NCI-H748 (cell line): Measurements from ENCODE around the gene SERPINA12.
A peak's percentile ranks its signal among the peaks of the same experiment; 100 is the strongest.

Source experiments
- DNase-seq: peaks from one replicate; lab custom pipeline; 2025; ENCODE audit not compliant: unreplicated experiment; lab: John Stamatoyannopoulos, UW

SERPINA12 gene

GRCh38 chr14:94509356-94509755, at the start of gene SERPINA12:
Gene SERPINA12, minus strand, starts transcription at chr14:94509469. Its CDS starts 11,072 bp downstream, at chr14:94498397.
- DNase-seq = no peak

GRCh38 chr14:94558842-94559241, 49.6 kb upstream of the SERPINA12 start:
- no peak for DNase-seq

- DNase-seq = no peak
These were observed 48.1 kb upstream of the SERPINA12 start for GRCh38 chr14:94557327-94557726.

- DNase-seq = no peak
These were observed 46.7 kb upstream of the SERPINA12 start for GRCh38 chr14:94555991-94556390.

- DNase-seq = no peak
These were observed 40.8 kb upstream of the SERPINA12 start for GRCh38 chr14:94550041-94550440.

GRCh38 chr14:94548999-94549985, 40.0 kb upstream of the SERPINA12 start:
- peak; percentile 67 for DNase-seq

GRCh38 chr14:94548131-94548998, 39.1 kb upstream of the SERPINA12 start:
- DNase-seq = no peak

- no peak for DNase-seq
These were observed 38.5 kb upstream of the SERPINA12 start for GRCh38 chr14:94547726-94548125.

GRCh38 chr14:94547151-94547680, 37.9 kb upstream of the SERPINA12 start:
- no peak for DNase-seq

- peak; percentile 75 for DNase-seq
These were observed 36.0 kb upstream of the SERPINA12 start for GRCh38 chr14:94545131-94545841.

- no peak for DNase-seq
These were observed 35.5 kb upstream of the SERPINA12 start for GRCh38 chr14:94544726-94545125.

- DNase-seq = no peak
These were observed 34.3 kb upstream of the SERPINA12 start for GRCh38 chr14:94543449-94544124.

- DNase-seq = no peak
These were observed 33.7 kb upstream of the SERPINA12 start for GRCh38 chr14:94542811-94543440.

- no peak for DNase-seq
These were observed 33.0 kb upstream of the SERPINA12 start for GRCh38 chr14:94542111-94542810.

- no peak for DNase-seq
These were observed 32.1 kb upstream of the SERPINA12 start for GRCh38 chr14:94541234-94541975.

GRCh38 chr14:94540031-94540794, 30.9 kb upstream of the SERPINA12 start:
- DNase-seq = no peak

- DNase-seq = no peak
These were observed 29.9 kb upstream of the SERPINA12 start for GRCh38 chr14:94539181-94539580.
